ENCODE data around the gene TSPAN4. TPM values are rescaled to one million over a fixed set of nuclear protein-coding genes. Genes with fewer than 3 reads are reported as not detected.

TSPAN4 gene
- total and polyA plus RNA-seq, 2 of the 13 experiments (the other 11 are each of a cell fraction or from before 2014, with no cell fraction given) = 31.7 to 68.3 TPM

DNA sequence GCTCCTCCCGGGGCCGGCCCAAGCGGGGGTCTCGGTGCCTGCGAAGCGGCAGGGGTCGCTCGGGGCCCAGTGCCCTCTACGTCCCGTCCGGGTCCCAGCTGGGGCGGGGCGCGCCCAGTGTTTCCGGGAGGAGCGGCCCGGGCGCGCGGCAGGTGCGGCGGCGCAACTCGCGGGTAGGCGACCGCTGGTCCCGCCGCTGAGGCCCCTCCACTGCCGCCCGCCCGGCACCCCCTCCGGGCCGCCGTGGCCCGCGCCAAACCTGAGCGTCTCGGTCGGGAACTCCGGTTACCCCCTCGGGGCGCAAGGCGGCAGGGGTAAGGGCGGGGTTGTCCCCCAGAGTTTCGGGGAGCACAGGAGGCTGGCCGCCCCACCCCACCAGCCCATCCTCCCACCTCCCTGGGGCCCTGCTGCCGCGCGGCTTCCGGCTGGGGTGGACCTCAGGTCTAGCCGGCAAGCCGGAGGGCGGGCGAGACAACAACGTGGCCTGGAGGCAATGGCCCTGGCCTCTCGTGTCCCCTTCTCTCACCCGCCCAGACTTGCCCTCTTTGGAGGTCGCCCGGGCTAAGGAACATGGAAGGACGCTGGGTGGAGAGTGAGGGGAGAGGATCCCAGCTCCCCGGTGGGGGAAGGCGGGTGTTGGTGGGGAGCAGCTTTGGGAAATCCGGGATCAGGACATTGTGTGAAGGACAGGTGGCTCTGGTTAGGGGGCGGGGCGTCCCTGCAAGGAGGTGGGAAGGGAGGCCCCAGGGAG, 15.3 kb upstream of the TSPAN4 start (continued):
- TF ChIP-seq, protein P1, sequence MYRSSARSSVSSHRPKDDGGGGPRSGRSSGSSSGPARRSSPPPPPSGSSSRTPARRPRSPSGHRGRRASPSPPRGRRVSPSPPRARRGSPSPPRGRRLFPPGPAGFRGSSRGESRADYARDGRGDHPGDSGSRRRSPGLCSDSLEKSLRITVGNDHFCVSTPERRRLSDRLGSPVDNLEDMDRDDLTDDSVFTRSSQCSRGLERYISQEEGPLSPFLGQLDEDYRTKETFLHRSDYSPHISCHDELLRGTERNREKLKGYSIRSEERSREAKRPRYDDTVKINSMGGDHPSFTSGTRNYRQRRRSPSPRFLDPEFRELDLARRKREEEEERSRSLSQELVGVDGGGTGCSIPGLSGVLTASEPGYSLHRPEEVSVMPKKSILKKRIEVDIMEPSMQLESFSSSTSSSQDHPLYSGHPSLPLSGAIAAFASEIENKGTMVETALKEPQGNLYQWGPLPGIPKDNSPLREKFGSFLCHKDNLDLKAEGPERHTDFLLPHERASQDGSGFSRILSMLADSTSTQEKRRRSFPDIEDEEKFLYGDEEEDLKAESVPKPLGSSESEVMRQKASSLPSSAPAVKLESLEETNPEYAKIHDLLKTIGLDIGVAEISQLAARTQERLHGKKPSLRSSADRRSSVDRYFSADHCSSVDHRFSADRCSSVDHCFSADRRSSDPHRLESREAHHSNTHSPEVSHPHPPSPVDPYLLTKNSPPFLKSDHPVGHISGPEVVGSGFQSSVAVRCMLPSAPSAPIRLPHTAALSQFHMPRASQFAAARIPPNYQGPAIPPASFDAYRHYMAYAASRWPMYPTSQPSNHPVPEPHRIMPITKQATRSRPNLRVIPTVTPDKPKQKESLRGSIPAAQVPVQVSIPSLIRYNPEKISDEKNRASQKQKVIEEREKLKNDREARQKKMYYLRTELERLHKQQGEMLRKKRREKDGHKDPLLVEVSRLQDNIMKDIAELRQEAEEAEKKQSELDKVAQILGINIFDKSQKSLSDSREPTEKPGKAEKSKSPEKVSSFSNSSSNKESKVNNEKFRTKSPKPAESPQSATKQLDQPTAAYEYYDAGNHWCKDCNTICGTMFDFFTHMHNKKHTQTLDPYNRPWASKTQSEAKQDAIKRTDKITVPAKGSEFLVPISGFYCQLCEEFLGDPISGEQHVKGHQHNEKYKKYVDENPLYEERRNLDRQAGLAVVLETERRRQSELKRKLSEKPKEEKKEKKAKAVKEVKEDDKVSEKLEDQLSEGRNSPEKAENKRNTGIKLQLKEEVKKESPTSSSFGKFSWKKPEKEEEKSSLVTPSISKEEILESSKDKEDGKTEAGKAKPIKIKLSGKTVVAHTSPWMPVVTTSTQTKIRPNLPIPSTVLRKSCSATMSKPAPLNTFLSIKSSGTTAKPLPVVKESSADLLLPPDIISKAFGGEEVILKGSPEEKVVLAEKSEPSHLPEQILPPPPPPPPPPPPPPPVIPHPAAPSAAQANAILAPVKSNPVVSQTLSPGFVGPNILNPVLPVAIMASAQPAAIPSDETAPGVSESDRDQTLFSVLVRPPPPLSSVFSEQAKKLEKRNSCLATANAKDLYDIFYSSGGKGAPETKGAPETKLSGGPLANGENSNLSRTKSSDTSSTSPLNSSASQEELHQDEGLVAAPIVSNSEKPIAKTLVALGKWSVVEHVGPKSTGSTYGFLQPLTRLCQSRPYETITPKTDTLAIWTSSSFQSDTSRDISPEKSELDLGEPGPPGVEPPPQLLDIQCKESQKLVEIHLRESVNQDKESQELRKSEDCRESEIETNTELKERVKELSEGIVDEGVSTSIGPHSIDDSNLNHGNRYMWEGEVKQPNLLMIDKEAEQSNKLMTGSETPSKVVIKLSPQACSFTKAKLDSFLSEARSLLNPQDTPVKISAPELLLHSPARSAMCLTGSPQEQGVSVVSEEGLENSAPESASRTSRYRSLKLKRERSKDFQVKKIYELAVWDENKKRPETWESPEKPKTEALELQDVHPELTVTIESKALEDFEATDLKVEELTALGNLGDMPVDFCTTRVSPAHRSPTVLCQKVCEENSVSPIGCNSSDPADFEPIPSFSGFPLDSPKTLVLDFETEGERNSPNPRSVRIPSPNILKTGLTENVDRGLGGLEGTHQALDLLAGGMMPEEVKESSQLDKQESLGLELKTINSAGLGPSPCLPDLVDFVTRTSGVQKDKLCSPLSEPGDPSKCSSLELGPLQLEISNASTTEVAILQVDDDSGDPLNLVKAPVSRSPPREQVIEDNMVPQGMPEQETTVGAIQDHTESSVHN (CRISPR knock-in tag; IDR thresholded peaks at IDR 0.05) = no peak
- TF ChIP-seq RNF2 (conservative IDR thresholded peaks at IDR 0.05; ENCODE audit: low read depth) (0 out of 2 replicates have a peak, but pooled peaks have one; percentile 49), THYN1 (CRISPR knock-in tag; IDR thresholded peaks at IDR 0.05; ENCODE audit: borderline replicate concordance, low read depth) (no peak), HNRNPUL1 (IDR thresholded peaks at IDR 0.05; ENCODE audit: low read depth, low read length) (no peak), HNRNPK (IDR thresholded peaks at IDR 0.05; ENCODE audit: low read depth, low read length, poor library complexity, severe bottlenecking) (peak; percentile 54), ZNF839 (CRISPR knock-in tag; IDR thresholded peaks at IDR 0.05; ENCODE audit: borderline replicate concordance) (no peak), PHF21A (CRISPR knock-in tag; IDR thresholded peaks at IDR 0.05) (peak; percentile 58; the same call in 1 of the 2 replicates), ZNF484 (CRISPR knock-in tag; IDR thresholded peaks at IDR 0.05; ENCODE audit: borderline replicate concordance, low read depth) (no peak), POLR2AphosphoS2 (IDR thresholded peaks at IDR 0.05; ENCODE audit: low read depth, low read length) (no peak), SNAI1 (CRISPR knock-in tag; IDR thresholded peaks at IDR 0.05; ENCODE audit: borderline replicate concordance) (no peak), ZNF263 (CRISPR knock-in tag; IDR thresholded peaks at IDR 0.05) (no peak)
- TF ChIP-seq, protein P2, sequence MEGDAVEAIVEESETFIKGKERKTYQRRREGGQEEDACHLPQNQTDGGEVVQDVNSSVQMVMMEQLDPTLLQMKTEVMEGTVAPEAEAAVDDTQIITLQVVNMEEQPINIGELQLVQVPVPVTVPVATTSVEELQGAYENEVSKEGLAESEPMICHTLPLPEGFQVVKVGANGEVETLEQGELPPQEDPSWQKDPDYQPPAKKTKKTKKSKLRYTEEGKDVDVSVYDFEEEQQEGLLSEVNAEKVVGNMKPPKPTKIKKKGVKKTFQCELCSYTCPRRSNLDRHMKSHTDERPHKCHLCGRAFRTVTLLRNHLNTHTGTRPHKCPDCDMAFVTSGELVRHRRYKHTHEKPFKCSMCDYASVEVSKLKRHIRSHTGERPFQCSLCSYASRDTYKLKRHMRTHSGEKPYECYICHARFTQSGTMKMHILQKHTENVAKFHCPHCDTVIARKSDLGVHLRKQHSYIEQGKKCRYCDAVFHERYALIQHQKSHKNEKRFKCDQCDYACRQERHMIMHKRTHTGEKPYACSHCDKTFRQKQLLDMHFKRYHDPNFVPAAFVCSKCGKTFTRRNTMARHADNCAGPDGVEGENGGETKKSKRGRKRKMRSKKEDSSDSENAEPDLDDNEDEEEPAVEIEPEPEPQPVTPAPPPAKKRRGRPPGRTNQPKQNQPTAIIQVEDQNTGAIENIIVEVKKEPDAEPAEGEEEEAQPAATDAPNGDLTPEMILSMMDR (CRISPR knock-in tag; IDR thresholded peaks at IDR 0.05) = peak; percentile 36
- TF ChIP-seq, protein P3, sequence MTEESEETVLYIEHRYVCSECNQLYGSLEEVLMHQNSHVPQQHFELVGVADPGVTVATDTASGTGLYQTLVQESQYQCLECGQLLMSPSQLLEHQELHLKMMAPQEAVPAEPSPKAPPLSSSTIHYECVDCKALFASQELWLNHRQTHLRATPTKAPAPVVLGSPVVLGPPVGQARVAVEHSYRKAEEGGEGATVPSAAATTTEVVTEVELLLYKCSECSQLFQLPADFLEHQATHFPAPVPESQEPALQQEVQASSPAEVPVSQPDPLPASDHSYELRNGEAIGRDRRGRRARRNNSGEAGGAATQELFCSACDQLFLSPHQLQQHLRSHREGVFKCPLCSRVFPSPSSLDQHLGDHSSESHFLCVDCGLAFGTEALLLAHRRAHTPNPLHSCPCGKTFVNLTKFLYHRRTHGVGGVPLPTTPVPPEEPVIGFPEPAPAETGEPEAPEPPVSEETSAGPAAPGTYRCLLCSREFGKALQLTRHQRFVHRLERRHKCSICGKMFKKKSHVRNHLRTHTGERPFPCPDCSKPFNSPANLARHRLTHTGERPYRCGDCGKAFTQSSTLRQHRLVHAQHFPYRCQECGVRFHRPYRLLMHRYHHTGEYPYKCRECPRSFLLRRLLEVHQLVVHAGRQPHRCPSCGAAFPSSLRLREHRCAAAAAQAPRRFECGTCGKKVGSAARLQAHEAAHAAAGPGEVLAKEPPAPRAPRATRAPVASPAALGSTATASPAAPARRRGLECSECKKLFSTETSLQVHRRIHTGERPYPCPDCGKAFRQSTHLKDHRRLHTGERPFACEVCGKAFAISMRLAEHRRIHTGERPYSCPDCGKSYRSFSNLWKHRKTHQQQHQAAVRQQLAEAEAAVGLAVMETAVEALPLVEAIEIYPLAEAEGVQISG (CRISPR knock-in tag; IDR thresholded peaks at IDR 0.05) = peak; percentile 62; the same call in 1 of the 2 replicates
- TF ChIP-seq, protein P4, sequence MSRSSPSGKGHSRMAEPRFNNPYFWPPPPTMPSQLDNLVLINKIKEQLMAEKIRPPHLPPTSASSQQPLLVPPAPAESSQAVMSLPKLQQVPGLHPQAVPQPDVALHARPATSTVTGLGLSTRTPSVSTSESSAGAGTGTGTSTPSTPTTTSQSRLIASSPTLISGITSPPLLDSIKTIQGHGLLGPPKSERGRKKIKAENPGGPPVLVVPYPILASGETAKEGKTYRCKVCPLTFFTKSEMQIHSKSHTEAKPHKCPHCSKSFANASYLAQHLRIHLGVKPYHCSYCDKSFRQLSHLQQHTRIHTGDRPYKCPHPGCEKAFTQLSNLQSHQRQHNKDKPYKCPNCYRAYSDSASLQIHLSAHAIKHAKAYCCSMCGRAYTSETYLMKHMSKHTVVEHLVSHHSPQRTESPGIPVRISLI (CRISPR knock-in tag; IDR thresholded peaks at IDR 0.05; ENCODE audit: borderline replicate concordance) = peak; percentile 8; the same call in 1 of the 2 replicates
